Measurements from ENCODE around the gene CR1.
"Not testable (repeated sequence)": the region's sequence is repeated elsewhere in the genome, so short reads cannot be mapped to it uniquely, and the experiment has no call there.

DNA sequence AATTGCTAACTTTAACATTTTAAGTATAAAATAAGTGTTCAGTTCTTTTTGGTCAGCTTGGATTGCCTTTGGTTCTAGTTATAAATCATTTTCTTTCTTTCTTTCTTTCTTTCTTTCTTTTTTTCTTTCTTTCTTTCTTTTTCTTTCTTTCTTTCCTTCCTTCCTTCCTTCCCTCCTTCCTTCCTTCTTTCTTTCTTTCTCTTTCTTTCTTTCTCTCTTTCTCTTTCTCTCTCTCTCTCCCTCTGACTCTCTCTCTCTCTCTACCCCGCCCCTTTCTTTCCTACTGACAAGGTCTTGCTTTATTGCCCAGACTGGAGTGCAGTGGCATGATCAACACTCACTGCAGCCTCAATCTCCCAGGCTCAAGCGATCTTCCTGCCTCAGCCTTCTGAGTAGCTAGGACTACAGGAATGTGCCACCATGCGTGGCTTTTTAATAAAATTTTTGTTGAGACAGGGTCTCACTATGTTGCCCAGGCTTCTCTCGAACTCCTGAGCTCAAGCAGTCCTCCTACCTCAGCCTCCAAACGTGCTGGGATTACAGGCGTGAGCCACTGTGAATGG is 187.0 kb downstream of the CR1 start:
- not testable (repeated sequence) for TF ChIP-seq CHD2 (IDR thresholded peaks at IDR 0.05; ENCODE audit: low read length); EZH2 (IDR thresholded peaks at IDR 0.05; ENCODE audit: low read depth, low read length, severe bottlenecking); RAD21 (IDR thresholded peaks at IDR 0.05 in 1 of 2, conservative IDR thresholded peaks at IDR 0.05 in 1 of 2; ENCODE audit: low read depth in 2 of 2, low read length in 2 of 2); EP300 (IDR thresholded peaks at IDR 0.05; ENCODE audit: borderline replicate concordance in 1 of 2, low read depth in 2 of 2, low read length in 2 of 2); SRF (IDR thresholded peaks at IDR 0.05; ENCODE audit: low read depth, low read length)
- TF ChIP-seq, protein P1, sequence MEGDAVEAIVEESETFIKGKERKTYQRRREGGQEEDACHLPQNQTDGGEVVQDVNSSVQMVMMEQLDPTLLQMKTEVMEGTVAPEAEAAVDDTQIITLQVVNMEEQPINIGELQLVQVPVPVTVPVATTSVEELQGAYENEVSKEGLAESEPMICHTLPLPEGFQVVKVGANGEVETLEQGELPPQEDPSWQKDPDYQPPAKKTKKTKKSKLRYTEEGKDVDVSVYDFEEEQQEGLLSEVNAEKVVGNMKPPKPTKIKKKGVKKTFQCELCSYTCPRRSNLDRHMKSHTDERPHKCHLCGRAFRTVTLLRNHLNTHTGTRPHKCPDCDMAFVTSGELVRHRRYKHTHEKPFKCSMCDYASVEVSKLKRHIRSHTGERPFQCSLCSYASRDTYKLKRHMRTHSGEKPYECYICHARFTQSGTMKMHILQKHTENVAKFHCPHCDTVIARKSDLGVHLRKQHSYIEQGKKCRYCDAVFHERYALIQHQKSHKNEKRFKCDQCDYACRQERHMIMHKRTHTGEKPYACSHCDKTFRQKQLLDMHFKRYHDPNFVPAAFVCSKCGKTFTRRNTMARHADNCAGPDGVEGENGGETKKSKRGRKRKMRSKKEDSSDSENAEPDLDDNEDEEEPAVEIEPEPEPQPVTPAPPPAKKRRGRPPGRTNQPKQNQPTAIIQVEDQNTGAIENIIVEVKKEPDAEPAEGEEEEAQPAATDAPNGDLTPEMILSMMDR (IDR thresholded peaks at IDR 0.05; ENCODE audit: control extremely low read depth in 1 of 3, insufficient read depth in 1 of 3, low read depth in 1 of 3, low read length in 3 of 3), result not testable (repeated sequence)
